Measurements from ENCODE around the gene DLG2. TPM values are rescaled to one million over a fixed set of nuclear protein-coding genes. Genes with fewer than 3 reads are reported as not detected.

DLG2 gene
- total RNA-seq, 2 experiments from 2014 or later, result 2.0 to 2.1 TPM

GRCh38 chr11:83543706-83544439, 2083.3 kb downstream of the DLG2 start:
- TF ChIP-seq, protein P1, sequence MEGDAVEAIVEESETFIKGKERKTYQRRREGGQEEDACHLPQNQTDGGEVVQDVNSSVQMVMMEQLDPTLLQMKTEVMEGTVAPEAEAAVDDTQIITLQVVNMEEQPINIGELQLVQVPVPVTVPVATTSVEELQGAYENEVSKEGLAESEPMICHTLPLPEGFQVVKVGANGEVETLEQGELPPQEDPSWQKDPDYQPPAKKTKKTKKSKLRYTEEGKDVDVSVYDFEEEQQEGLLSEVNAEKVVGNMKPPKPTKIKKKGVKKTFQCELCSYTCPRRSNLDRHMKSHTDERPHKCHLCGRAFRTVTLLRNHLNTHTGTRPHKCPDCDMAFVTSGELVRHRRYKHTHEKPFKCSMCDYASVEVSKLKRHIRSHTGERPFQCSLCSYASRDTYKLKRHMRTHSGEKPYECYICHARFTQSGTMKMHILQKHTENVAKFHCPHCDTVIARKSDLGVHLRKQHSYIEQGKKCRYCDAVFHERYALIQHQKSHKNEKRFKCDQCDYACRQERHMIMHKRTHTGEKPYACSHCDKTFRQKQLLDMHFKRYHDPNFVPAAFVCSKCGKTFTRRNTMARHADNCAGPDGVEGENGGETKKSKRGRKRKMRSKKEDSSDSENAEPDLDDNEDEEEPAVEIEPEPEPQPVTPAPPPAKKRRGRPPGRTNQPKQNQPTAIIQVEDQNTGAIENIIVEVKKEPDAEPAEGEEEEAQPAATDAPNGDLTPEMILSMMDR (IDR thresholded peaks at IDR 0.05), result no peak
- ATAC-seq (ENCODE audit: poor library complexity) (no peak), DNase-seq (no peak)
- no peaks in the 10 kb centered on the region for H3K36me3 ChIP-seq (ENCODE audit: insufficient read depth, low read length)
- no peaks in the 10 kb centered on the region for H3K27me3 ChIP-seq (ENCODE audit: control insufficient read depth in 1 of 2, insufficient read depth in 2 of 2, low read length in 2 of 2)
- Mint-ChIP-seq H3K27ac (no peak overlapping the region), H3K9me3 (no peaks in the 10 kb centered on the region), H3K36me3 (ENCODE audit: low read depth) (no peaks in the 10 kb centered on the region), H3K4me3 (no peak overlapping the region), H3K27me3 (peaks cover 4% of the 10 kb centered on the region), H3K4me1 (ENCODE audit: low read depth) (no peaks in the 10 kb centered on the region)
- ChIA-PET CTCF (no interaction called here), POLR2A (no interaction called here)
- no peaks in the 10 kb centered on the region for H3K4me1 ChIP-seq (ENCODE audit: insufficient read depth, low read length)
- intact Hi-C loops (cut with DNase I, micrococcal nuclease), result no loop called here
- no peaks in the 10 kb centered on the region for H3K9me3 ChIP-seq (ENCODE audit: control insufficient read depth in 1 of 2, insufficient read depth in 1 of 2, low read length in 2 of 2)
- no peak overlapping the region for H3K27ac ChIP-seq (ENCODE audit: low read depth in 1 of 2, low read length in 2 of 2)
- no peak overlapping the region for H3K4me3 ChIP-seq (ENCODE audit: low read length)

DNA sequence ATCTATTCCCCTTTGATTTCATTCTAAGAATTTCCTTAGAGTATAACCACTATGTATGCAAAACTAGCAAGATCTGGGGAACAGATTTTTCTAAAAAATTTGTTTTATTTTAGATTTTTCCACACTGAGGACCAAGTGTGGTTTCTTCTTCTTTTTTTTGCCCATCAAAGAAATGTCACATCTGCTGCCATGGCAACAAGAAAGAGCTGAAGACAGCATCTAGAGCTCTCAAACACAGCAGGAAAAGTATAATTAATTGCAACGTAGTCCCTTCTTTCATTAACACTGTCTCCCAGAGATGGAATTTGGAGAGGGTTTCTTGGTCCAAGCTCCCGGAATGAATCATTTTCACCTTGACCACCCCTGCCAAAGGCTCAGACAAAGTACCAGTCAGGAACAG, 2084.3 kb downstream of the DLG2 start:
- no peak for ATAC-seq (ENCODE audit: poor library complexity)
- no peaks in the 10 kb centered on the region for H3K9me3 Mint-ChIP-seq
- POLR2A ChIA-PET, result no interaction called here

GRCh38 chr11:83540728-83541127, 2086.4 kb downstream of the DLG2 start:
- H3K27ac Mint-ChIP-seq, result no peak overlapping the region
- H3K4me1 Mint-ChIP-seq (ENCODE audit: low read depth), result no peaks in the 10 kb centered on the region
- Histone ChIP-seq H3K4me3 (ENCODE audit: low read length) (no peak overlapping the region), H3K36me3 (ENCODE audit: insufficient read depth, low read length) (no peaks in the 10 kb centered on the region), H3K9me3 (ENCODE audit: control insufficient read depth in 1 of 2, insufficient read depth in 1 of 2, low read length in 2 of 2) (no peaks in the 10 kb centered on the region), H3K27me3 (ENCODE audit: control insufficient read depth in 1 of 2, insufficient read depth in 2 of 2, low read length in 2 of 2) (no peaks in the 10 kb centered on the region), H3K4me1 (ENCODE audit: insufficient read depth, low read length) (no peaks in the 10 kb centered on the region), H3K27ac (ENCODE audit: low read depth in 1 of 2, low read length in 2 of 2) (no peak overlapping the region)
- H3K4me3 Mint-ChIP-seq, result no peak overlapping the region
- TF ChIP-seq, protein P1 (IDR thresholded peaks at IDR 0.05), result no peak
- DNase-seq (no peak), ATAC-seq (ENCODE audit: poor library complexity) (no peak)
- POLR2A ChIA-PET, result no interaction called here
- H3K9me3 Mint-ChIP-seq, result no peaks in the 10 kb centered on the region
- intact Hi-C loops (cut with DNase I, micrococcal nuclease), result no loop called here
- peaks cover 4% of the 10 kb centered on the region for H3K27me3 Mint-ChIP-seq
- CTCF ChIA-PET, result no interaction called here
- no peaks in the 10 kb centered on the region for H3K36me3 Mint-ChIP-seq (ENCODE audit: low read depth)

More for the DNA sequence above, 2084.3 kb downstream of the DLG2 start:
- Histone ChIP-seq H3K27me3 (ENCODE audit: control insufficient read depth in 1 of 2, insufficient read depth in 2 of 2, low read length in 2 of 2) (no peaks in the 10 kb centered on the region), H3K36me3 (ENCODE audit: insufficient read depth, low read length) (no peaks in the 10 kb centered on the region), H3K4me3 (ENCODE audit: low read length) (no peak overlapping the region), H3K9me3 (ENCODE audit: control insufficient read depth in 1 of 2, insufficient read depth in 1 of 2, low read length in 2 of 2) (no peaks in the 10 kb centered on the region), H3K27ac (ENCODE audit: low read depth in 1 of 2, low read length in 2 of 2) (no peak overlapping the region), H3K4me1 (ENCODE audit: insufficient read depth, low read length) (no peaks in the 10 kb centered on the region)
- Mint-ChIP-seq H3K4me1 (ENCODE audit: low read depth) (no peaks in the 10 kb centered on the region), H3K36me3 (ENCODE audit: low read depth) (no peaks in the 10 kb centered on the region), H3K27ac (no peak overlapping the region), H3K27me3 (peaks cover 4% of the 10 kb centered on the region), H3K4me3 (no peak overlapping the region)
- TF ChIP-seq, protein P1 (IDR thresholded peaks at IDR 0.05), result no peak
- no peak for DNase-seq
- intact Hi-C loops (cut with DNase I, micrococcal nuclease), result no loop called here
- CTCF ChIA-PET, result no interaction called here
